ENCODE results near the gene TLX1.

TLX1 gene

GRCh38 chr10:101134299-101135127 is 3.4 kb downstream of the TLX1 start:
- DNase-seq: no peak

GRCh38 chr10:101135141-101136006 is 4.3 kb downstream of the TLX1 start:
- no peak for DNase-seq

GRCh38 chr10:101136007-101136707 is 5.1 kb downstream of the TLX1 start:
- no peak for DNase-seq

- no peak for DNase-seq
Observed at GRCh38 chr10:101136708-101137121, 5.6 kb downstream of the TLX1 start.

- DNase-seq: no peak
Observed at GRCh38 chr10:101137271-101137670, 6.2 kb downstream of the TLX1 start.

- no peak for DNase-seq
Observed at GRCh38 chr10:101138788-101139420, 7.8 kb downstream of the TLX1 start.

GRCh38 chr10:101139421-101139911 is 8.4 kb downstream of the TLX1 start:
- DNase-seq: no peak

GRCh38 chr10:101140084-101140949 is 9.2 kb downstream of the TLX1 start:
- no peak for DNase-seq

- no peak for DNase-seq
Observed at GRCh38 chr10:101140950-101141615, 10.0 kb downstream of the TLX1 start.

GRCh38 chr10:101141616-101142532 is 10.8 kb downstream of the TLX1 start:
- DNase-seq: peak; percentile 84

- no peak for DNase-seq
Observed at GRCh38 chr10:101142533-101143344, 11.6 kb downstream of the TLX1 start.

- no peak for DNase-seq
Observed at GRCh38 chr10:101143345-101143630, 12.2 kb downstream of the TLX1 start.

- no peak for DNase-seq
Observed at GRCh38 chr10:101144053-101144452, 13.0 kb downstream of the TLX1 start.

- DNase-seq: no peak
Observed at GRCh38 chr10:101145145-101145544, 14.0 kb downstream of the TLX1 start.

- no peak for DNase-seq
Observed at GRCh38 chr10:101145750-101146391, 14.8 kb downstream of the TLX1 start.

- DNase-seq: no peak
Observed at GRCh38 chr10:101146392-101147251, 15.5 kb downstream of the TLX1 start.

GRCh38 chr10:101151395-101151794 is 20.3 kb downstream of the TLX1 start:
- DNase-seq: no peak

- DNase-seq: no peak
Observed at GRCh38 chr10:101152316-101152715, 21.2 kb downstream of the TLX1 start.
